GM12873 (cell line): ENCODE data around the gene PTPRD.

Source experiments
- TF ChIP-seq, protein P1 (sequence below): IDR thresholded peaks from 2 replicates; pipeline ENCODE4 v1.5.1; 2012; ENCODE audit warnings: low read depth, mild to moderate bottlenecking, moderate library complexity, low read length, control low read depth; ENCODE audit not compliant: insufficient read depth; ENCODE audit errors: missing control alignments

The PTPRD gene

DNA sequence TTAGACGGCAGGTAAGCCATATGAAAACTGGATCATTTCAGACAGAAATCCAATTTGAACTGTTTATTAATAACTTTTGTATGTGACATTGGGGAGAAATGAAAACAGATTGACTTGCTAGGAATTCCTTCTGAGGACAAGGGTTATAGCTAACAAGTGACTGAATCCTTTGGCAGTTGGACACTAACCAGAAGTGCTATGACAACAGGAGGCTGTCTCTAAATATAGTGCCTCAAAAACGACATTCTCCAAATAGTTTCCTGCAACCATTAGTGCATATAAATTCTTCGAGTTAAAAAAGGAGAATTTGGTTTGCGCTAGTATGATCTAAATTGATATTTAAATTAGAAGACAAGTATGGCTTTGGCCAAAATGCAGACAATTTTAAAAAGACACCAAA lies 338.6 kb downstream of the PTPRD start:
- TF ChIP-seq, protein P1, sequence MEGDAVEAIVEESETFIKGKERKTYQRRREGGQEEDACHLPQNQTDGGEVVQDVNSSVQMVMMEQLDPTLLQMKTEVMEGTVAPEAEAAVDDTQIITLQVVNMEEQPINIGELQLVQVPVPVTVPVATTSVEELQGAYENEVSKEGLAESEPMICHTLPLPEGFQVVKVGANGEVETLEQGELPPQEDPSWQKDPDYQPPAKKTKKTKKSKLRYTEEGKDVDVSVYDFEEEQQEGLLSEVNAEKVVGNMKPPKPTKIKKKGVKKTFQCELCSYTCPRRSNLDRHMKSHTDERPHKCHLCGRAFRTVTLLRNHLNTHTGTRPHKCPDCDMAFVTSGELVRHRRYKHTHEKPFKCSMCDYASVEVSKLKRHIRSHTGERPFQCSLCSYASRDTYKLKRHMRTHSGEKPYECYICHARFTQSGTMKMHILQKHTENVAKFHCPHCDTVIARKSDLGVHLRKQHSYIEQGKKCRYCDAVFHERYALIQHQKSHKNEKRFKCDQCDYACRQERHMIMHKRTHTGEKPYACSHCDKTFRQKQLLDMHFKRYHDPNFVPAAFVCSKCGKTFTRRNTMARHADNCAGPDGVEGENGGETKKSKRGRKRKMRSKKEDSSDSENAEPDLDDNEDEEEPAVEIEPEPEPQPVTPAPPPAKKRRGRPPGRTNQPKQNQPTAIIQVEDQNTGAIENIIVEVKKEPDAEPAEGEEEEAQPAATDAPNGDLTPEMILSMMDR = no peak

DNA sequence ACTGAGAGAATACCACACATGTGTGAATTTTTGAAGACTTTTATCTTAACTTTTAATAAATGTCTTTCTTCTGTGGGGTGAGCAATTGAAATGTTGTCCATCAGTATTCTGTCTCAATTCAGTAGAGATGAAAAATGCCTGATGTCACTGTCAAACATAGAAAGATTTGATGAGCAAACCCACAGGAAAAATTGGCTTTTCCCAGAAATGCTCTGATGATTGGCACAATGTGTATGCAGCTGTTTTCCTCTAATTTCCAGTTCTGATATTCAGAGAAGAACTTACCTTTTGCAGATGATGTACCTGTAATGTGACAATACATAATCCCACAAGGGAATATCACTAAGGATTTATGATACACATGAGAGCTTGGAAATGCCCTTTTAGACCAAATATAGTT lies 340.0 kb downstream of the PTPRD start:
- TF ChIP-seq, protein P1 = no peak

DNA sequence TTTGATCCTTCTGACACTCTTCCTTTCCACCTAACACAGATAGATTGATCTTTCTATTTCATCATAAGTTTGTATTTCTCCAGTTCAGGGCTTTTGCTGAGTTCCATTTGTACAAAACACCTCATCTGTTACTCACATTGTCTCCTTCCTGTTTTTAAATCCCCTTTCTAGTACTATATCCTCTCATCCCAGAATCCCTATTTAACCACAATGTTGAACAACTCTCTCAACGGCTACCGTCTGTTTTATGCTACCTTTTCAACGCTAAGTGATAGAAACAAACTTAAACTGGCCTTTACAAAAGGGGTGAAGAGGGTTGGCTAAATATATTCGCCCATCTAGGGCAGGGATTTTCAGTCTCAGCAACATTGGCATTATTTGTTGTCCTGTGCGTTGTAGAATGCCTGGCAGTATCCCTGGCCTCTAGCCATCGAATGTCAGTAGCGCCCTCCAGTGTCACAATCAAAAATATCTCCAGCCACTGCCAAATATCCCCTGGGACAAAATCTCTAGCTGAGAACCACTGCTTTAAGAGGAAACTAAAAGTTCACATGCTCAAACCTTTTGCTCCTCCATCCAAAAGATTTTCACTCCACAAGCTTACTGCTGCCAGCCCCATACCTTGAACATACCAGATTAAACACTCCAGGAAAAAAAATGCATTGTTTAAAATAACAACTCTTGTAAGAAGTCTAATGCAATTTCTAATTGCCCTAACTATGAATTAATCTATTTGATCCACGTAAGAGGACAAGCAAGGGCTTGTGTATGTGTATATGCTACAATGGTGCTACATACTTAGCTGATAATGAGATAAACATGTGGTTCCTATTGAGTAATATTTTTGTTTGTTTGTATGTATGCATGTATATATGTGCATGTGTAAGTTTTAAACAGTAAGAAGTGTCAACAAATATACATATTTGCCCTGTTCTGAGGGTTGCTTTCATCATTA lies 344.0 kb downstream of the PTPRD start:
- TF ChIP-seq, protein P1 = peak; percentile 46

DNA sequence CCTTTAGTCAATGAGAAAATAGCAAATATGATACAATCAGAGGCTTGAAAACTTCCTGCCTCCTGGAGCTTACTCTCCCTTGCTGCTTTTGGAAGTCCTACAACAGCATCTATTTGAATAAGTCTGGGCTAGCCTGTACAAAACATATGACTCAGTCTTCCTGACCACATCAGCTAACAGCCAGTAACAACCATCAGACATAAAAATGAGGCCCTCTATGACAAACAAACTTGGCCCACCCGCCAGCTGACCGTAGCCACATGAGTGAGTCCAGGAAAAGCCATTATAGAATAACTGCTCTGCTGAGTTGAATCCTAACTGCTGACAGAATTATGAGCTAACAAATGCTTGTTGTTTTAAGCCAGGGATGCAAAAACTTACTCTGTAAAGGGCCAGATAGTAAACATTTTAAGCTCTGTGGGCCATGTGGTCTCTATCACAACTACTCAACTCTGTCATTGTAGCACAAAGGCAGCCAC lies 347.6 kb downstream of the PTPRD start:
- TF ChIP-seq, protein P1 = no peak

DNA sequence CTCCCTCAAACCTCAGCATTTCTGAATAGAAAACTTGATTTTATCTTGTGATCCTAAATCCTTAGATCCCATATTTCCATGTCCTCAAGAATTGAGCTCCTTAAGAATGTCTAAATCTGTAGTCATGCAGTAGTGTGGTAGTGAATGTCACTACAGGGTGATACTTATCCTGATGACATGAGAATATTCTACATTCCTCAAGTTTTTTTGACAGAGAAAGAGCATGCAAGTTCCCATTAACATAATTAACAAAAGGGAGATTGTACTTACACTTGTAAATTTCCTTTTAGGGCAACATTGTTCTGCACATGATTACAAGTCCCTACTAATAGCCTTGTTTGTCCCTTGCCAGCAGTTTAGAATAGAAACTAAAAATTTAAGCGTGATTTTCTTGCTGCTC lies 352.3 kb downstream of the PTPRD start:
- TF ChIP-seq, protein P1 = no peak

DNA sequence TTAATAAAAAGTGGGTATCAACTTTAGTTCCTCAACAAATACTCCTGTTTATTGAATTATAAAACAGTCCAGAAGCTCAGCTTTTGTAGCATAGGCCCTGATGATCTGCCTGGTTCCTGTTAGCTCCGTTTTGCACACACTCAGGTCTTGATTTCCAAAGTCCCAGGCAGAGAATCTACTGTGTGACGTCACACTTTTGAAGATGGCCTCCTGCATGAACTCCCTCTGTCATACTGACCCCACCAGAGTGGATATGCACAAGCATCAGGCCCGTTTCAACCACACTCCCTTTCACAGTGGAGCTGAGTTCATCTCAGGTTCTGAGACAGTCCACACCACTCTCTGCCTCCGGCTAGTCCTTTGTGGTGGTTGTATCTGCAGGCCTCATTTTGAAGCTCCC lies 353.1 kb downstream of the PTPRD start:
- TF ChIP-seq, protein P1 = no peak

DNA sequence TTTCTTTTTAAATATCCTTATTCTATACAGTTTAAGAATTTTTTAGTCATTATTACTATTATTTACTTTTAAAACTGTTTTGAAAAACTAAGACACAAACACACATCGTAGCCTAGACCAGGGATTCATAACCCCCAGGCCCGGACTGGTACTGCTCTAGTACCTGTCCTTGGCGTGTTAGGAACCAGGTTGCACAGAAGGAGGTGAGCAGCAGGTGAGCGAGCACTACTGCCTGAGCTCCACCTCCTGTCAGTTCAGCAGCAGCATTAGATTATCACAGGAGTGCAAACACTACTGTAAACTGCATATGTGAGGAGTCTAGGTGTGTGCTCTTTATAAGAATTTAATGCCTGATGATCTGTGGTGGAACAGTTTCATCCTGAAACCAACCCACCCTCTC lies 357.0 kb downstream of the PTPRD start:
- TF ChIP-seq, protein P1 = no peak
